Effector CD8-positive, alpha-beta T cell (primary cell): ENCODE data around the gene PRCP.
"Not testable (repeated sequence)": the region's sequence is repeated elsewhere in the genome, so short reads cannot be mapped to it uniquely, and the experiment has no call there.

Experiments used
- DNase-seq: peaks from one replicate; lab custom pipeline; 2025; lab: John Stamatoyannopoulos, UW
- total RNA-seq, 4 experiments: gene quantifications; one replicate each; lab custom pipeline; 2026; lab: John Stamatoyannopoulos, UW

Gene PRCP
- total RNA-seq: 25.7 to 36.8 (median 33.0) reads per million in 4 experiments

GRCh38 chr11:82900277-82901164, at the start of gene PRCP:
Gene PRCP, minus strand, starts transcription at chr11:82900430. Its CDS starts 28 bp downstream, at chr11:82900402.
- DNase-seq: peak; percentile 84

GRCh38 chr11:82949352-82949751, 49.1 kb upstream of the PRCP start:
- DNase-seq: no peak

- DNase-seq: no peak
Observed at GRCh38 chr11:82945682-82946081, 45.5 kb upstream of the PRCP start.

GRCh38 chr11:82945041-82945440, 44.8 kb upstream of the PRCP start:
- not testable (repeated sequence) for DNase-seq

- DNase-seq: no peak
Observed at GRCh38 chr11:82944198-82944597, 44.0 kb upstream of the PRCP start.

- DNase-seq: not testable (repeated sequence)
Observed at GRCh38 chr11:82943430-82943829, 43.2 kb upstream of the PRCP start.

GRCh38 chr11:82942376-82942775, 42.1 kb upstream of the PRCP start:
- no peak for DNase-seq

- no peak for DNase-seq
Observed at GRCh38 chr11:82939456-82939855, 39.2 kb upstream of the PRCP start.

- DNase-seq: no peak
Observed at GRCh38 chr11:82937554-82937953, 37.3 kb upstream of the PRCP start.

- DNase-seq: no peak
Observed at GRCh38 chr11:82936261-82936660, 36.0 kb upstream of the PRCP start.

- DNase-seq: no peak
Observed at GRCh38 chr11:82932564-82932963, 32.3 kb upstream of the PRCP start.

- DNase-seq: no peak
Observed at GRCh38 chr11:82930734-82931133, 30.5 kb upstream of the PRCP start.

- DNase-seq: no peak
Observed at GRCh38 chr11:82930229-82930628, 30.0 kb upstream of the PRCP start.

- DNase-seq: no peak
Observed at GRCh38 chr11:82929121-82929520, 28.9 kb upstream of the PRCP start.

- no peak for DNase-seq
Observed at GRCh38 chr11:82927264-82927880, 27.1 kb upstream of the PRCP start.

- no peak for DNase-seq
Observed at GRCh38 chr11:82924522-82925224, 24.4 kb upstream of the PRCP start.

- DNase-seq: not testable (repeated sequence)
Observed at GRCh38 chr11:82922396-82923173, 22.4 kb upstream of the PRCP start.

GRCh38 chr11:82920227-82920626, 20.0 kb upstream of the PRCP start:
- not testable (repeated sequence) for DNase-seq

GRCh38 chr11:82919786-82920185, 19.6 kb upstream of the PRCP start:
- DNase-seq: not testable (repeated sequence)

GRCh38 chr11:82909015-82909640, 8.9 kb upstream of the PRCP start:
- DNase-seq: no peak

GRCh38 chr11:82908311-82908710, 8.1 kb upstream of the PRCP start:
- DNase-seq: no peak
